ENCODE results near the gene BUB1B.

DNA sequence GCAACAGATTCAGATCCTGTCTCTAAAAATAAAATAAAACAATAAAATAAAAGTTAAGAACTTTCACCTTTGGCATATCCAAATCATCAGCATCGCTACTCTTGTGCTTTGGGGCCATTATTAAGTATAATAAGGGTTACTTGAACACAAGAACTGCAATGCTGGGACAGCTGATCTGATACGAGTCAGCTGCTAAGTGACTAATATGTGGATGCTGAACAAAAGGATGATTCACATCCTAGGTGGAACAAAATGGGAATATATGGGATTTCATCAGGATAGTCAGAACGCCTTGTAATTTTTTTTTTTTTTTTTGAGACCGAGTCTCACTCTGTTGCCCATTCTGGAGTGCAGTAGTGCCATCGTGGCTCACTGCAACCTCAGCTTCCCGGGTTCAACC is 29.7 kb downstream of the BUB1B start:
- TF ChIP-seq, protein P1, sequence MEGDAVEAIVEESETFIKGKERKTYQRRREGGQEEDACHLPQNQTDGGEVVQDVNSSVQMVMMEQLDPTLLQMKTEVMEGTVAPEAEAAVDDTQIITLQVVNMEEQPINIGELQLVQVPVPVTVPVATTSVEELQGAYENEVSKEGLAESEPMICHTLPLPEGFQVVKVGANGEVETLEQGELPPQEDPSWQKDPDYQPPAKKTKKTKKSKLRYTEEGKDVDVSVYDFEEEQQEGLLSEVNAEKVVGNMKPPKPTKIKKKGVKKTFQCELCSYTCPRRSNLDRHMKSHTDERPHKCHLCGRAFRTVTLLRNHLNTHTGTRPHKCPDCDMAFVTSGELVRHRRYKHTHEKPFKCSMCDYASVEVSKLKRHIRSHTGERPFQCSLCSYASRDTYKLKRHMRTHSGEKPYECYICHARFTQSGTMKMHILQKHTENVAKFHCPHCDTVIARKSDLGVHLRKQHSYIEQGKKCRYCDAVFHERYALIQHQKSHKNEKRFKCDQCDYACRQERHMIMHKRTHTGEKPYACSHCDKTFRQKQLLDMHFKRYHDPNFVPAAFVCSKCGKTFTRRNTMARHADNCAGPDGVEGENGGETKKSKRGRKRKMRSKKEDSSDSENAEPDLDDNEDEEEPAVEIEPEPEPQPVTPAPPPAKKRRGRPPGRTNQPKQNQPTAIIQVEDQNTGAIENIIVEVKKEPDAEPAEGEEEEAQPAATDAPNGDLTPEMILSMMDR (IDR thresholded peaks at IDR 0.05; ENCODE audit: insufficient read depth, low read length), result no peak
- TF ChIP-seq POLR2AphosphoS5 (IDR thresholded peaks at IDR 0.05; ENCODE audit: low read depth), result no peak
- TF ChIP-seq, protein P2, sequence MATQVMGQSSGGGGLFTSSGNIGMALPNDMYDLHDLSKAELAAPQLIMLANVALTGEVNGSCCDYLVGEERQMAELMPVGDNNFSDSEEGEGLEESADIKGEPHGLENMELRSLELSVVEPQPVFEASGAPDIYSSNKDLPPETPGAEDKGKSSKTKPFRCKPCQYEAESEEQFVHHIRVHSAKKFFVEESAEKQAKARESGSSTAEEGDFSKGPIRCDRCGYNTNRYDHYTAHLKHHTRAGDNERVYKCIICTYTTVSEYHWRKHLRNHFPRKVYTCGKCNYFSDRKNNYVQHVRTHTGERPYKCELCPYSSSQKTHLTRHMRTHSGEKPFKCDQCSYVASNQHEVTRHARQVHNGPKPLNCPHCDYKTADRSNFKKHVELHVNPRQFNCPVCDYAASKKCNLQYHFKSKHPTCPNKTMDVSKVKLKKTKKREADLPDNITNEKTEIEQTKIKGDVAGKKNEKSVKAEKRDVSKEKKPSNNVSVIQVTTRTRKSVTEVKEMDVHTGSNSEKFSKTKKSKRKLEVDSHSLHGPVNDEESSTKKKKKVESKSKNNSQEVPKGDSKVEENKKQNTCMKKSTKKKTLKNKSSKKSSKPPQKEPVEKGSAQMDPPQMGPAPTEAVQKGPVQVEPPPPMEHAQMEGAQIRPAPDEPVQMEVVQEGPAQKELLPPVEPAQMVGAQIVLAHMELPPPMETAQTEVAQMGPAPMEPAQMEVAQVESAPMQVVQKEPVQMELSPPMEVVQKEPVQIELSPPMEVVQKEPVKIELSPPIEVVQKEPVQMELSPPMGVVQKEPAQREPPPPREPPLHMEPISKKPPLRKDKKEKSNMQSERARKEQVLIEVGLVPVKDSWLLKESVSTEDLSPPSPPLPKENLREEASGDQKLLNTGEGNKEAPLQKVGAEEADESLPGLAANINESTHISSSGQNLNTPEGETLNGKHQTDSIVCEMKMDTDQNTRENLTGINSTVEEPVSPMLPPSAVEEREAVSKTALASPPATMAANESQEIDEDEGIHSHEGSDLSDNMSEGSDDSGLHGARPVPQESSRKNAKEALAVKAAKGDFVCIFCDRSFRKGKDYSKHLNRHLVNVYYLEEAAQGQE (IDR thresholded peaks at IDR 0.05; ENCODE audit: insufficient replicate concordance, low read depth), result no peak
- no peak for TF ChIP-seq SPI1 (IDR thresholded peaks at IDR 0.05; ENCODE audit: borderline replicate concordance, low read depth)
